HS-5 (cell line): ENCODE measurements around the gene IRF3.
"Not testable (repeated sequence)": the region's sequence is repeated elsewhere in the genome, so short reads cannot be mapped to it uniquely, and the experiment has no call there.

Experiments
- DNase-seq: peaks from one replicate; pipeline ENCODE4 v3.0.0-alpha.2; 2012; ENCODE audit warnings: low read depth

The IRF3 gene

GRCh38 chr19:49645995-49646394 lies 19.7 kb downstream of the IRF3 start:
- no peak for DNase-seq

- no peak for DNase-seq
Measured at GRCh38 chr19:49645592-49645991, 20.1 kb downstream of the IRF3 start.

- DNase-seq = no peak
Measured at GRCh38 chr19:49643466-49643865, 22.2 kb downstream of the IRF3 start.

GRCh38 chr19:49642492-49643035 lies 23.1 kb downstream of the IRF3 start:
- no peak for DNase-seq

- DNase-seq = peak; percentile 96
Measured at GRCh38 chr19:49641688-49642491, 23.8 kb downstream of the IRF3 start, which contains the start of gene SCAF1. SCAF1 (plus strand) TSS chr19:49642209; CDS start chr19:49645027, 2,818 bp downstream.

- DNase-seq = peak; percentile 100
Measured at GRCh38 chr19:49640113-49640898, 25.4 kb downstream of the IRF3 start, which contains the start of gene RRAS. RRAS (minus strand) TSS chr19:49640143; CDS start chr19:49640098, 45 bp downstream.

GRCh38 chr19:49639401-49640112 lies 26.1 kb downstream of the IRF3 start:
- no peak for DNase-seq

- no peak for DNase-seq
Measured at GRCh38 chr19:49637821-49638738, 27.6 kb downstream of the IRF3 start.

GRCh38 chr19:49636233-49636932 lies 29.3 kb downstream of the IRF3 start:
- no peak for DNase-seq

- DNase-seq = no peak
Measured at GRCh38 chr19:49635530-49636232, 30.0 kb downstream of the IRF3 start.

- not testable (repeated sequence) for DNase-seq
Measured at GRCh38 chr19:49633273-49633672, 32.4 kb downstream of the IRF3 start.

- DNase-seq = no peak
Measured at GRCh38 chr19:49632576-49632975, 33.1 kb downstream of the IRF3 start.

- no peak for DNase-seq
Measured at GRCh38 chr19:49631610-49632192, 34.0 kb downstream of the IRF3 start.

- DNase-seq = no peak
Measured at GRCh38 chr19:49631014-49631588, 34.6 kb downstream of the IRF3 start.

GRCh38 chr19:49629659-49630058 lies 36.0 kb downstream of the IRF3 start:
- DNase-seq = no peak

GRCh38 chr19:49626226-49626625 lies 39.4 kb downstream of the IRF3 start:
- DNase-seq = no peak

- DNase-seq = no peak
Measured at GRCh38 chr19:49624967-49625910, 40.4 kb downstream of the IRF3 start.

GRCh38 chr19:49617860-49618259 lies 47.8 kb downstream of the IRF3 start:
- not testable (repeated sequence) for DNase-seq
